IMR-90 (cell line): ENCODE measurements around the gene DLGAP3. TPM values are rescaled to one million over a fixed set of nuclear protein-coding genes. Genes with fewer than 3 reads are reported as not detected.

Experiments
- ATAC-seq: fragments of 200-7000 bp; cut with Tn5 transposase; 2 replicates; pipeline ENCODE4 v1.9.1; 2020; ENCODE audit warnings: low read depth, mild to moderate bottlenecking, moderate library complexity
- BruUV-seq: library from RNA; stranded (reverse); fragments of 400-500 nt; replicated peaks from 2 replicates; lab custom pipeline; 2021; lab: Mats Ljungman, UMichigan
- CTCF ChIA-PET: fragments of 300-600 bp; formaldehyde crosslinking; extraction: SDS; loops from one replicate; lab custom pipeline; 2021; ENCODE audit warnings: antibody characterized with exemption; lab: Yijun Ruan, JAX
- POLR2A ChIA-PET: fragments of 300-600 bp; sonication (Branson Sonifier 250); formaldehyde crosslinking; loops from one replicate; lab custom pipeline; 2022; ENCODE audit warnings: antibody characterized with exemption; ENCODE audit not compliant: unreplicated experiment; lab: Charles Lee
- DNase-seq: peaks from one replicate; pipeline ENCODE4 v3.0.0; 2013
- H2AFZ ChIP-seq: replicated peaks from 2 replicates; pipeline ENCODE3; 2013; ENCODE audit warnings: low read length, mild to moderate bottlenecking; ENCODE audit not compliant: poor library complexity
- H2AK5ac ChIP-seq: 2 replicates; pipeline ENCODE4 v1.6.1; 2013; ENCODE audit warnings: low read depth, low read length, inconsistent platforms
- H2AK9ac ChIP-seq: replicated peaks from 2 replicates; pipeline ENCODE3; 2013; ENCODE audit warnings: mild to moderate bottlenecking, low read depth, low read length, moderate library complexity; ENCODE audit not compliant: poor library complexity
- H2BK120ac ChIP-seq: 2 replicates; pipeline ENCODE4 v1.6.1; 2013; ENCODE audit warnings: low read depth, low read length, inconsistent platforms
- H2BK15ac ChIP-seq: 3 replicates; pipeline ENCODE4 v1.6.1; 2013; ENCODE audit warnings: low read depth, low read length, inconsistent platforms
- H2BK20ac ChIP-seq: 2 replicates; pipeline ENCODE4 v1.6.1; 2013; ENCODE audit warnings: low read depth, mild to moderate bottlenecking, inconsistent platforms, low read length, moderate library complexity
- H2BK5ac ChIP-seq: 2 replicates; pipeline ENCODE4 v1.6.1; 2013; ENCODE audit warnings: mild to moderate bottlenecking, low read depth, low read length, inconsistent platforms; ENCODE audit not compliant: poor library complexity, severe bottlenecking
- H3K14ac ChIP-seq: replicated peaks from 2 replicates; pipeline ENCODE4 v1.6.1; 2013; ENCODE audit warnings: low read depth, low read length, inconsistent platforms
- H3K18ac ChIP-seq: 2 replicates; pipeline ENCODE4 v1.6.1; 2013; ENCODE audit warnings: low read depth, low read length, control low read depth
- H3K23ac ChIP-seq: 2 replicates; pipeline ENCODE4 v1.6.1; 2013; ENCODE audit warnings: low read depth, low read length, inconsistent platforms
- H3K27ac ChIP-seq: 2 replicates; pipeline ENCODE4 v1.5.1; 2013; ENCODE audit warnings: mild to moderate bottlenecking, control low read depth, low read length; ENCODE audit not compliant: insufficient read depth
- H3K27me3 ChIP-seq: 2 replicates; pipeline ENCODE4 v1.6.1; 2013; ENCODE audit warnings: low read length; ENCODE audit not compliant: control insufficient read depth, insufficient read depth
- H3K36me3 ChIP-seq: 2 replicates; pipeline ENCODE4 v1.6.1; 2013; ENCODE audit warnings: low read length, mixed read lengths; ENCODE audit not compliant: control insufficient read depth, insufficient read depth
- H3K4ac ChIP-seq: 2 replicates; pipeline ENCODE4 v1.6.1; 2013; ENCODE audit warnings: low read depth, low read length, inconsistent platforms
- H3K4me1 ChIP-seq: 2 replicates; pipeline ENCODE4 v1.6.1; 2013; ENCODE audit warnings: low read length, mixed read lengths; ENCODE audit not compliant: control insufficient read depth, insufficient read depth
- H3K4me2 ChIP-seq: 2 replicates; pipeline ENCODE4 v1.6.1; 2013; ENCODE audit warnings: low read depth, mild to moderate bottlenecking, control low read depth, low read length, moderate library complexity
- H3K4me3 ChIP-seq: 2 replicates; pipeline ENCODE4 v1.5.1; 2013; ENCODE audit warnings: low read depth, mild to moderate bottlenecking, control low read depth, low read length, moderate library complexity; ENCODE audit not compliant: insufficient read depth
- H3K56ac ChIP-seq: 2 replicates; pipeline ENCODE4 v1.6.1; 2013; ENCODE audit warnings: low read length, inconsistent platforms; ENCODE audit not compliant: insufficient read depth; ENCODE audit errors: extremely low read depth
- H3K79me1 ChIP-seq, 2 experiments: 2 replicates each; pipeline ENCODE4 v1.6.1; 2013; ENCODE audit warnings: low read length in 2 of 2, inconsistent platforms in 1 of 2, low read depth in 1 of 2
- H3K9ac ChIP-seq: 2 replicates; pipeline ENCODE4 v1.6.1; 2013; ENCODE audit warnings: low read depth, low read length, control low read depth
- H3K9me1 ChIP-seq: 2 replicates; pipeline ENCODE4 v1.6.1; 2013; ENCODE audit warnings: low read length, inconsistent platforms; ENCODE audit not compliant: insufficient read depth
- H3K9me3 ChIP-seq: 2 replicates; pipeline ENCODE4 v1.6.1; 2013; ENCODE audit warnings: low read length; ENCODE audit not compliant: control insufficient read depth, insufficient read depth
- H4K20me1 ChIP-seq: 2 replicates; pipeline ENCODE4 v1.6.1; 2013; ENCODE audit warnings: low read length, inconsistent platforms; ENCODE audit not compliant: insufficient read depth
- H4K5ac ChIP-seq: 2 replicates; pipeline ENCODE4 v1.6.1; 2013; ENCODE audit warnings: mild to moderate bottlenecking, low read depth, low read length, control low read depth
- H4K8ac ChIP-seq, 2 experiments: 2 replicates each; pipeline ENCODE4 v1.6.1; 2013; ENCODE audit warnings: low read depth in 2 of 2, low read length in 2 of 2, control low read depth in 1 of 2, inconsistent platforms in 1 of 2
- H4K91ac ChIP-seq: 2 replicates; pipeline ENCODE4 v1.6.1; 2013; ENCODE audit warnings: low read depth, low read length, inconsistent platforms; ENCODE audit not compliant: insufficient read depth
- BHLHE40 ChIP-seq: fragments of 150-350 bp; IDR thresholded peaks from 2 replicates; pipeline ENCODE4 v1.6.1; 2016; ENCODE audit warnings: mild to moderate bottlenecking, low read depth, low read length
- CHD1 ChIP-seq: IDR thresholded peaks from 2 replicates; pipeline ENCODE4 v1.6.1; 2012; ENCODE audit warnings: low read depth, low read length, improper control_type of control experiment
- CTCF ChIP-seq: conservative IDR thresholded peaks from 2 replicates; pipeline ENCODE4 v1.5.1; 2012; ENCODE audit warnings: mild to moderate bottlenecking, low read depth, low read length, improper control_type of control experiment
- ELK1 ChIP-seq: fragments of 150-350 bp; IDR thresholded peaks from 2 replicates; pipeline ENCODE4 v1.6.1; 2016; ENCODE audit warnings: low read depth, mild to moderate bottlenecking, low read length, moderate library complexity, borderline replicate concordance
- FOS ChIP-seq: fragments of 150-350 bp; IDR thresholded peaks from 2 replicates; pipeline ENCODE4 v1.6.1; 2016; ENCODE audit warnings: low read depth, low read length
- MAFK ChIP-seq: IDR thresholded peaks from 2 replicates; pipeline ENCODE4 v1.6.1; 2012; ENCODE audit warnings: low read depth, low read length, improper control_type of control experiment
- MAZ ChIP-seq: IDR thresholded peaks from 2 replicates; pipeline ENCODE4 v1.6.1; 2012; ENCODE audit warnings: low read depth, mild to moderate bottlenecking, low read length, improper control_type of control experiment, moderate library complexity, borderline replicate concordance
- MXI1 ChIP-seq: IDR thresholded peaks from 2 replicates; pipeline ENCODE4 v1.6.1; 2012; ENCODE audit warnings: low read depth, mild to moderate bottlenecking, low read length, moderate library complexity, borderline replicate concordance
- NFE2L2 ChIP-seq: fragments of 150-350 bp; IDR thresholded peaks from 2 replicates; pipeline ENCODE4 v1.6.1; 2016; ENCODE audit warnings: low read depth, mild to moderate bottlenecking, low read length
- POLR2A ChIP-seq: IDR thresholded peaks from 2 replicates; pipeline ENCODE4 v1.6.1; 2012; ENCODE audit warnings: mild to moderate bottlenecking, low read depth, low read length
- RAD21 ChIP-seq: IDR thresholded peaks from 2 replicates; pipeline ENCODE4 v1.6.1; 2012; ENCODE audit warnings: low read length, improper control_type of control experiment
- RCOR1 ChIP-seq: IDR thresholded peaks from 2 replicates; pipeline ENCODE4 v1.6.1; 2012; ENCODE audit warnings: mild to moderate bottlenecking, low read length, improper control_type of control experiment; ENCODE audit not compliant: insufficient replicate concordance
- RFX5 ChIP-seq: IDR thresholded peaks from 2 replicates; pipeline ENCODE4 v1.8.0; 2012; ENCODE audit warnings: low read depth, mild to moderate bottlenecking, low read length, moderate library complexity
- USF2 ChIP-seq: fragments of 150-350 bp; IDR thresholded peaks from 2 replicates; pipeline ENCODE4 v1.6.1; 2017; ENCODE audit warnings: mild to moderate bottlenecking, antibody characterized with exemption, low read length, low read depth
- WGBS, 2 experiments: methylation state at CpG; one replicate each; pipeline versions ENCODE4 v1.1.5 to v1.1.7; 2013; ENCODE audit warnings: missing lambda C conversion rate in 2 of 2; ENCODE audit not compliant: insufficient read length in 1 of 2; ENCODE audit errors: extremely low coverage in 2 of 2; 5-methylcytosine and 5-hydroxymethylcytosine counted together
- dilution Hi-C: fragments of 300-500 bp; cut with HindIII; formaldehyde crosslinking; loops from one replicate; pipeline ENCODE4 v1.14.3; 2018; ENCODE audit warnings: low sequenced_read_pairs; ENCODE audit not compliant: unreplicated experiment
- in situ Hi-C: fragments of 300-500 bp; cut with MboI; formaldehyde crosslinking; loops from 3 replicates; pipeline ENCODE4 v1.14.3; 2019; ENCODE audit warnings: low sequenced_read_pairs, inconsistent platforms, mixed read lengths
- intact Hi-C: fragments of 100-400 bp; cut with micrococcal nuclease; formaldehyde crosslinking; loops from 2 replicates; pipeline ENCODE4 v1.10.0; 2022
- polyA plus RNA-seq, 3 experiments: library from polyadenylated mRNA; depleted of rRNA; stranded (reverse); fragments of >200 nt; gene quantifications; 2 replicates each; pipeline ENCODE4 v1.2.3, GENCODE V29; 2012; ENCODE audit warnings: low replicate concordance in 1 of 3
- total RNA-seq: library from RNA; depleted of rRNA; stranded (reverse); fragments of >200 nt; gene quantifications from 2 replicates; pipeline ENCODE4 v1.2.3, GENCODE V29; 2012

DLGAP3 gene
- total and polyA plus RNA-seq, 2 of the 4 experiments (the other 2 are of a cell fraction) = 0.02 TPM; not detected in 1

GRCh38 chr1:34925730-34926129 lies 3.7 kb downstream of the DLGAP3 start:
- Histone ChIP-seq H3K36me3 (no peaks in the 10 kb centered on the region), H3K4me2 (no peak overlapping the region), H3K27me3 (peaks cover 43% of the 10 kb centered on the region), H3K79me1 (no peaks in the 10 kb centered on the region), H3K4ac (no peak overlapping the region), H3K56ac (no peak overlapping the region), H4K20me1 (peaks cover 3% of the 10 kb centered on the region; the same call in 1 of the 2 replicates), H3K4me1 (peaks cover 3% of the 10 kb centered on the region; the same call in 1 of the 2 replicates), H4K91ac (no peak overlapping the region), H3K9me1 (peaks cover 3% of the 10 kb centered on the region; the same call in 1 of the 2 replicates), H3K9ac (no peak overlapping the region), H2BK15ac (no peak overlapping the region), H3K18ac (no peak overlapping the region), H4K5ac (no peak overlapping the region), H3K27ac (no peak overlapping the region), H4K8ac (no peak overlapping the region), H2AK9ac (no peak overlapping the region), H2BK120ac (no peak overlapping the region), H3K4me3 (no peak overlapping the region), H2AFZ (no peak overlapping the region), H2AK5ac (no peak overlapping the region), H3K14ac (no peak overlapping the region), H3K23ac (no peak overlapping the region), H2BK5ac (no peak overlapping the region), H2BK20ac (no peak overlapping the region), H3K9me3 (no peaks in the 10 kb centered on the region; the same call in 1 of the 2 replicates)
- ChIA-PET POLR2A (no interaction called here), CTCF (no interaction called here)
- BruUV-seq = no TSS peak
- TF ChIP-seq RAD21 (no peak), MAZ (no peak), MAFK (no peak), RCOR1 (no peak), ELK1 (no peak), BHLHE40 (no peak), NFE2L2 (no peak), USF2 (no peak), FOS (no peak), MXI1 (no peak), CHD1 (no peak), RFX5 (no peak), CTCF (no peak), POLR2A (no peak)
- no CpG with 5 or more reads among the region's 2 CpGs for WGBS, 2 experiments
- dilution Hi-C loops = no loop called here
- DNase-seq (no peak), ATAC-seq (no peak)
- intact Hi-C loops = loop anchor here (2.0 kb wide), 1 partner anchor 59 kb away; the partner anchor contains the start of gene TMEM35B
- in situ Hi-C loops = no loop called here
